K562 (cell line): ENCODE data around the gene ZP3. TPM values are rescaled to one million over a fixed set of nuclear protein-coding genes. Genes with fewer than 3 reads are reported as not detected.

Experiments used
- CTCF ChIP-seq, 3 experiments: IDR thresholded peaks in 2 of 3; conservative IDR thresholded peaks in 1 of 3; 2 replicates each; pipeline ENCODE4 v1.5.1; 2011 to 2012; ENCODE audit warnings: low read length in 3 of 3, mild to moderate bottlenecking in 3 of 3, control low read depth in 2 of 3, improper control_type of control experiment in 1 of 3, inconsistent platforms in 1 of 3, low read depth in 1 of 3, mixed read lengths in 1 of 3, moderate library complexity in 1 of 3; ENCODE audit not compliant: insufficient read depth in 2 of 3
- EP400 ChIP-seq: fragments of 450-650 bp; IDR thresholded peaks from 2 replicates; pipeline ENCODE4 v1.6.1; 2017; ENCODE audit warnings: antibody characterized with exemption, mild to moderate bottlenecking, moderate library complexity
- MEIS2 ChIP-seq: fragments of 450-650 bp; IDR thresholded peaks from 2 replicates; pipeline ENCODE4 v1.6.1; 2014; ENCODE audit warnings: mild to moderate bottlenecking; ENCODE audit not compliant: partially characterized antibody
- MGA ChIP-seq: fragments of 450-650 bp; IDR thresholded peaks from 2 replicates; pipeline ENCODE4 v1.6.1; 2016; ENCODE audit warnings: mild to moderate bottlenecking, moderate library complexity
- PATZ1 ChIP-seq: fragments of 250-450 bp; sonication (Bioruptor Pico); IDR thresholded peaks from 2 replicates; pipeline ENCODE4 v1.5.0; 2020; ENCODE audit warnings: mild to moderate bottlenecking, borderline replicate concordance
- POU5F1 ChIP-seq: fragments of 150-350 bp; IDR thresholded peaks from 2 replicates; pipeline ENCODE4 v1.6.1; 2014; ENCODE audit warnings: borderline replicate concordance, low read length, low read depth, mild to moderate bottlenecking; ENCODE audit not compliant: partially characterized antibody
- ZKSCAN8 ChIP-seq: fragments of 200-800 bp; sonication (Bioruptor generic); IDR thresholded peaks from 2 replicates; pipeline ENCODE4 v1.6.1; 2016; ENCODE audit warnings: missing genetic modification characterization, missing compliant biosample characterization
- ZNF24 ChIP-seq: fragments of 450-650 bp; IDR thresholded peaks from 2 replicates; pipeline ENCODE4 v1.6.1; 2016
- polyA plus RNA-seq, 8 experiments: library from polyadenylated mRNA; depleted of rRNA in 4 of 8; stranded (reverse) in 5 of 8; unstranded in 3 of 8; fragments of >200 nt; fragmentation: Nextera tagmentation in 2 of 8; fragmentation: Illumina TruSeq in 1 of 8; extraction: Ambion mirVana in 2 of 8; extraction: Trizol in 1 of 8; gene quantifications; 2 replicates each; pipeline versions ENCODE4 v1.2.1 to v1.2.3, GENCODE V29; 2011 to 2014; ENCODE audit warnings: inconsistent platforms in 1 of 8, missing spikeins in 1 of 8
- total RNA-seq, 7 experiments: library from RNA; depleted of rRNA in 6 of 7; stranded (reverse); fragments of >200 nt in 6 of 7; fragmentation: Illumina TruSeq in 2 of 7; extraction: Trizol in 2 of 7; gene quantifications; 2 replicates each; pipeline versions ENCODE4 v1.2.1 to v1.2.3, GENCODE V29; 2011 to 2021; ENCODE audit warnings: low replicate concordance in 1 of 7

Gene ZP3
- total and polyA plus RNA-seq, 9 of the 15 experiments (the other 6 are each of a cell fraction or from before 2014, with no cell fraction given): 1.4 to 3.8 (median 2.4) TPM

- peak; percentile 20; the same call in 1 of the 2 replicates for TF ChIP-seq MGA
- no peak for TF ChIP-seq POU5F1
- no peak for TF ChIP-seq PATZ1 (CRISPR knock-in tag)
- TF ChIP-seq ZKSCAN8: peak; percentile 32; the same call in 1 of the 2 replicates
- TF ChIP-seq MEIS2: peak; percentile 10
- TF ChIP-seq EP400: peak; percentile 67
- no peak for TF ChIP-seq CTCF (IDR thresholded peaks at IDR 0.05 in 2 of 3, conservative IDR thresholded peaks at IDR 0.05 in 1 of 3; ENCODE audit: insufficient read depth in 2 of 3, low read depth in 1 of 3, low read length in 3 of 3)
- TF ChIP-seq ZNF24: no peak
Measured at GRCh38 chr7:76428868-76429805, 4.4 kb downstream of the ZP3 start (continued).
